Measurements from ENCODE around the gene TRIM63. TPM values are rescaled to one million over a fixed set of nuclear protein-coding genes. Genes with fewer than 3 reads are reported as not detected.
A peak's percentile ranks its signal among the peaks of the same experiment; 100 is the strongest.

TRIM63 gene
- total and polyA plus RNA-seq, 11 donors = 136 to 598 (median 204) TPM

- 0 to 1% (median 0%) methylated on average over 35 to 96 of the region's 96 CpGs for whole genome bisulfite sequencing, 4 donors
- no peaks in the 10 kb centered on the region for H3K9me3 ChIP-seq
- TF ChIP-seq CTCF (IDR thresholded peaks at IDR 0.05) (peak in 2 of 12 donors; percentile 13 to 18), POLR2A (IDR thresholded peaks at IDR 0.05) (peak in 1 of 2 donors; percentile 73)
- ATAC-seq = peak; percentile 84 to 94 (median 92)
- peaks cover 0 to 40% (median 30%) of the 10 kb centered on the region in 12 donors for H3K4me1 ChIP-seq
- intact Hi-C loops (cut with DNase I) = loop anchor here in 6 of 10 donors (2.0 to 5.0 kb wide), 5 partner anchors 51 to 166 kb away; partner anchors contain the start of gene CEP85 (in 4 of the 6)
- H3K36me3 ChIP-seq = peaks cover 0 to 31% (median 19%) of the 10 kb centered on the region in 9 donors
- DNase-seq = peak; percentile 95 to 97 (median 96)
- peak within 1 kb of the TSS; percentile 86 to 99 (median 97) for H3K27ac ChIP-seq
- no peaks in the 10 kb centered on the region for H3K27me3 ChIP-seq
- peak within 1 kb of the TSS; percentile 61 to 99 (median 96) for H3K4me3 ChIP-seq
These were observed 44.3 kb upstream of the TRIM63 start, which contains the start of gene PDIK1L for GRCh38 chr1:26111530-26112406. Gene PDIK1L, plus strand, starts transcription at chr1:26111824. Its CDS starts 2,485 bp downstream, at chr1:26114309.

GRCh38 chr1:26110731-26111529, 43.5 kb upstream of the TRIM63 start:
- WGBS, 4 donors = 0 to 1% (median 0%) methylated on average over 15 to 85 of the region's 85 CpGs

More at GRCh38 chr1:26110731-26111529, 43.5 kb upstream of the TRIM63 start:
- H3K27me3 ChIP-seq = no peaks in the 10 kb centered on the region
- peaks cover 0 to 40% (median 30%) of the 10 kb centered on the region in 12 donors for H3K4me1 ChIP-seq
- peak overlapping the region; percentile 86 to 99 (median 97) for H3K27ac ChIP-seq
- TF ChIP-seq POLR2A (IDR thresholded peaks at IDR 0.05) = no peak
- no peak for TF ChIP-seq CTCF (IDR thresholded peaks at IDR 0.05)
- ATAC-seq = peak; percentile 32 to 79 (median 70)
- peaks cover 0 to 23% (median 10%) of the 10 kb centered on the region in 9 donors for H3K36me3 ChIP-seq
- intact Hi-C loops (cut with DNase I) = loop anchor here in 6 of 10 donors (2.0 to 5.0 kb wide), 5 partner anchors 51 to 166 kb away; partner anchors contain the start of gene CEP85 (in 4 of the 6)
- peak; percentile 75 to 88 (median 81) for DNase-seq
- no peaks in the 10 kb centered on the region for H3K9me3 ChIP-seq
- H3K4me3 ChIP-seq = peak overlapping the region; percentile 61 to 99 (median 96)

Data from heart left ventricle (tissue), 16 donors.